Gastrocnemius medialis (tissue), 4 donors: ENCODE measurements around the gene GABRR2.

Experiments used
- POLR2A ChIP-seq, 2 donors: fragments of 450-650 bp; IDR thresholded peaks; one replicate each; pipeline ENCODE4 v1.6.1; 2017; ENCODE audit warnings: antibody characterized with exemption in 2 of 2, mild to moderate bottlenecking in 2 of 2, moderate library complexity in 2 of 2
- TF ChIP-seq, protein P1 (sequence below), 5 experiments: fragments of 450-650 bp in 3 of 5; fragments of 200-600 bp in 2 of 5; sonication (generic) in 2 of 5; IDR thresholded peaks in 4 of 5; conservative IDR thresholded peaks in 1 of 5; 1 replicate in 4 of 5; 2 replicates in 1 of 5; pipeline ENCODE4 v1.5.1; 2016 to 2019; ENCODE audit warnings: antibody characterized with exemption in 5 of 5, mild to moderate bottlenecking in 3 of 5, moderate library complexity in 3 of 5

DNA sequence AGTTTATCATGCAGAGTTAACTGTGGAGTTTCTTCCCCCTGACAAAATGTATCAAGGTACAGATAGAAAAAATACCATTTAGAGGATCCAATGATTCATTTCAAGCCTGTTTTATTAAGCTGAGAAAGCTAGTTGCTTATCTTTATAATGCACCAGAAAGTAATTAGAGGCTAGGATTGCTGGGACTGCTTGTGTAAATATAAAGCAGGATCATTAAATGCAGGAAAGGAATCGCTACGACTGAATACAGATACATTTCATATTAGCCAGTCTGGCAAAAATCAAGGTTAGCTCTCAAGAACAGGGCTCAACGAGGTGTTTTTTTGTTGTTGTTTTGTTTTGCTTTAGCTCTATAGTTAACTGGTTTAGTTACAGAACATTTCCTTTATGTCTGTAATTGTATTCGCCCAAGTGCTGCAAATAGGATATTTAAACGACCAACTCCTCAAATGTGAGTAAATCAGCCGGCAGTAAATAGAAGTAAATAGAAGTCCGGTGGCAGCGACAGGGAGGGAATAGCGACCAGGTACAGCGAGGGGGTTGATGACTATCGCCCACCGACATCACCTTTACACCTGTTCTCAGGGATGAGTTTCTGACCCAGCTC, 36.7 kb upstream of the GABRR2 start:
- TF ChIP-seq, protein P1, sequence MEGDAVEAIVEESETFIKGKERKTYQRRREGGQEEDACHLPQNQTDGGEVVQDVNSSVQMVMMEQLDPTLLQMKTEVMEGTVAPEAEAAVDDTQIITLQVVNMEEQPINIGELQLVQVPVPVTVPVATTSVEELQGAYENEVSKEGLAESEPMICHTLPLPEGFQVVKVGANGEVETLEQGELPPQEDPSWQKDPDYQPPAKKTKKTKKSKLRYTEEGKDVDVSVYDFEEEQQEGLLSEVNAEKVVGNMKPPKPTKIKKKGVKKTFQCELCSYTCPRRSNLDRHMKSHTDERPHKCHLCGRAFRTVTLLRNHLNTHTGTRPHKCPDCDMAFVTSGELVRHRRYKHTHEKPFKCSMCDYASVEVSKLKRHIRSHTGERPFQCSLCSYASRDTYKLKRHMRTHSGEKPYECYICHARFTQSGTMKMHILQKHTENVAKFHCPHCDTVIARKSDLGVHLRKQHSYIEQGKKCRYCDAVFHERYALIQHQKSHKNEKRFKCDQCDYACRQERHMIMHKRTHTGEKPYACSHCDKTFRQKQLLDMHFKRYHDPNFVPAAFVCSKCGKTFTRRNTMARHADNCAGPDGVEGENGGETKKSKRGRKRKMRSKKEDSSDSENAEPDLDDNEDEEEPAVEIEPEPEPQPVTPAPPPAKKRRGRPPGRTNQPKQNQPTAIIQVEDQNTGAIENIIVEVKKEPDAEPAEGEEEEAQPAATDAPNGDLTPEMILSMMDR (IDR thresholded peaks at IDR 0.05 in 4 of 5, conservative IDR thresholded peaks at IDR 0.05 in 1 of 5) = no peak
- TF ChIP-seq POLR2A (IDR thresholded peaks at IDR 0.05) = no peak
